Measurements from ENCODE around the gene NUP93. TPM values are rescaled to one million over a fixed set of nuclear protein-coding genes. Genes with fewer than 3 reads are reported as not detected.

Gene NUP93
- total RNA-seq, 1 donor from 2014 or later: 50.0 TPM

DNA sequence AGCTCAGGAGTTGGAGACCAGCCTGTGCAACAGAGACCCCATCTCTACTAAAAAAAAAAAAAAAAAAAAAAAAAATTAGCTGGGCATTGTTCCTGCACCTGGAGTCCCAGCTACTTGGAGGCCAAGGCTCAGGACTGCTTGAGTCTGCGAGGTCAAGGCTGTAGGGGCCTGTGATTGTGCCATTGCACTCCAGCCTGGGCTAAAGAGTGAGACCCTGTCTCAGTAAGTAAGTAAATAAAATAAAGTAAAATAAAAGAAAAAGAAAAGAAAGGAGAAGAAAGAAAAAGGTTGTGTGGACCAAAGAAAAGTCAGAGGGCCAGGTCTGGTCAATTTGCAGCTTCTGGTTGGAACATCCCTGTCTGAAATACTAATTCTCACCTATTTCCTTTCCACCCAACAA lies 29.3 kb upstream of the NUP93 start:
- H3K36me3 Mint-ChIP-seq (ENCODE audit: low read depth): no peaks in the 10 kb centered on the region
- TF ChIP-seq, protein P1, sequence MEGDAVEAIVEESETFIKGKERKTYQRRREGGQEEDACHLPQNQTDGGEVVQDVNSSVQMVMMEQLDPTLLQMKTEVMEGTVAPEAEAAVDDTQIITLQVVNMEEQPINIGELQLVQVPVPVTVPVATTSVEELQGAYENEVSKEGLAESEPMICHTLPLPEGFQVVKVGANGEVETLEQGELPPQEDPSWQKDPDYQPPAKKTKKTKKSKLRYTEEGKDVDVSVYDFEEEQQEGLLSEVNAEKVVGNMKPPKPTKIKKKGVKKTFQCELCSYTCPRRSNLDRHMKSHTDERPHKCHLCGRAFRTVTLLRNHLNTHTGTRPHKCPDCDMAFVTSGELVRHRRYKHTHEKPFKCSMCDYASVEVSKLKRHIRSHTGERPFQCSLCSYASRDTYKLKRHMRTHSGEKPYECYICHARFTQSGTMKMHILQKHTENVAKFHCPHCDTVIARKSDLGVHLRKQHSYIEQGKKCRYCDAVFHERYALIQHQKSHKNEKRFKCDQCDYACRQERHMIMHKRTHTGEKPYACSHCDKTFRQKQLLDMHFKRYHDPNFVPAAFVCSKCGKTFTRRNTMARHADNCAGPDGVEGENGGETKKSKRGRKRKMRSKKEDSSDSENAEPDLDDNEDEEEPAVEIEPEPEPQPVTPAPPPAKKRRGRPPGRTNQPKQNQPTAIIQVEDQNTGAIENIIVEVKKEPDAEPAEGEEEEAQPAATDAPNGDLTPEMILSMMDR (IDR thresholded peaks at IDR 0.05): no peak
- H3K9me3 Mint-ChIP-seq (ENCODE audit: low read depth): no peaks in the 10 kb centered on the region
- no peaks in the 10 kb centered on the region for H3K27me3 Mint-ChIP-seq (ENCODE audit: low read depth)
- no peak overlapping the region for H3K27ac Mint-ChIP-seq (ENCODE audit: unreplicated experiment)
- no peak overlapping the region for H3K4me3 Mint-ChIP-seq (ENCODE audit: unreplicated experiment)
- DNase-seq (ENCODE audit: low spot score): no peak
- H3K4me1 Mint-ChIP-seq (ENCODE audit: low read depth): peaks cover 10% of the 10 kb centered on the region

DNA sequence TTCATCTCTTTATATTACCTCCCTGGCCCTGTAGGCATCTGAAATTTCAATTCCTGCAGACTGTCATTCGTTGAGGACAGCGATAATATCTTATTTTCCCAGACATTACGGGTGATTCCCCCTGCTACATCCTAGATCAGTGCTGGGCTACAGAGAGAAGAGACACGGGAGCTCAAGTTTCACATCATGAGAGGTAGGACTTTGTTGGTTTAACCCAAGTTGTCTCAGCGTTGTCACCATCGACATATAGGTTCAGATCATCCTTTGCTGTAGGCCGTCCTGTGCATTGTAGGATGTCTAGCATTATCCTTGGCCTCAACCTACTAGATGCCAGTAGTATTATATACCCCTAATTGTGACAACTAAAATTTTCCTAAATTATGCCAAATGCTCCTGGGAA lies 28.4 kb upstream of the NUP93 start:
- H3K36me3 Mint-ChIP-seq (ENCODE audit: low read depth): no peaks in the 10 kb centered on the region
- H3K27me3 Mint-ChIP-seq (ENCODE audit: low read depth): no peaks in the 10 kb centered on the region
- H3K27ac Mint-ChIP-seq (ENCODE audit: unreplicated experiment): peak overlapping the region; percentile 41
- H3K4me1 Mint-ChIP-seq (ENCODE audit: low read depth): peaks cover 10% of the 10 kb centered on the region
- H3K9me3 Mint-ChIP-seq (ENCODE audit: low read depth): no peaks in the 10 kb centered on the region
- no peak overlapping the region for H3K4me3 Mint-ChIP-seq (ENCODE audit: unreplicated experiment)
- DNase-seq (ENCODE audit: low spot score): no peak
- TF ChIP-seq, protein P1 (IDR thresholded peaks at IDR 0.05): no peak

DNA sequence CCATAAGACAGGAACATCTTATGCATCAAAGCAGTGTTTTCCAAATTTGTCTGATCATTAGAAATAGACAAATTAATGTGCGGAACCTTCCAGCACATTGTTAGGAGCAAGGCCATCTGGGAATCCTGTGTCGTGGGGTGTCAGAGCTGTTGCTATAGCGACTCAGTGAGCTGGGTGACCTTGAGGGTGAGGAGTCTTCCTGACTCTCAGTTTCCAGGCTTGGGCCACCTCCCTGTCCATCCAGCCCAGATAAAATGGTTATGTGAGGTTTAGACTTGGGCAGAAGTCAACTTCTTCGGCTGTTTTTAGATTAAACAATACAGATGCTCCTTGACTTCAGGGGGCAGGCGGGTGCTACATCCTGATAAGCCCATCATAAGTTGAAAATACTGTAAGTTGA lies 27.1 kb upstream of the NUP93 start:
- no peak for DNase-seq (ENCODE audit: low spot score)
- Mint-ChIP-seq H3K4me3 (ENCODE audit: unreplicated experiment) (no peak overlapping the region), H3K27me3 (ENCODE audit: low read depth) (no peaks in the 10 kb centered on the region), H3K36me3 (ENCODE audit: low read depth) (no peaks in the 10 kb centered on the region), H3K4me1 (ENCODE audit: low read depth) (peaks cover 10% of the 10 kb centered on the region), H3K27ac (ENCODE audit: unreplicated experiment) (no peak overlapping the region), H3K9me3 (ENCODE audit: low read depth) (no peaks in the 10 kb centered on the region)
- TF ChIP-seq, protein P1 (IDR thresholded peaks at IDR 0.05): no peak

DNA sequence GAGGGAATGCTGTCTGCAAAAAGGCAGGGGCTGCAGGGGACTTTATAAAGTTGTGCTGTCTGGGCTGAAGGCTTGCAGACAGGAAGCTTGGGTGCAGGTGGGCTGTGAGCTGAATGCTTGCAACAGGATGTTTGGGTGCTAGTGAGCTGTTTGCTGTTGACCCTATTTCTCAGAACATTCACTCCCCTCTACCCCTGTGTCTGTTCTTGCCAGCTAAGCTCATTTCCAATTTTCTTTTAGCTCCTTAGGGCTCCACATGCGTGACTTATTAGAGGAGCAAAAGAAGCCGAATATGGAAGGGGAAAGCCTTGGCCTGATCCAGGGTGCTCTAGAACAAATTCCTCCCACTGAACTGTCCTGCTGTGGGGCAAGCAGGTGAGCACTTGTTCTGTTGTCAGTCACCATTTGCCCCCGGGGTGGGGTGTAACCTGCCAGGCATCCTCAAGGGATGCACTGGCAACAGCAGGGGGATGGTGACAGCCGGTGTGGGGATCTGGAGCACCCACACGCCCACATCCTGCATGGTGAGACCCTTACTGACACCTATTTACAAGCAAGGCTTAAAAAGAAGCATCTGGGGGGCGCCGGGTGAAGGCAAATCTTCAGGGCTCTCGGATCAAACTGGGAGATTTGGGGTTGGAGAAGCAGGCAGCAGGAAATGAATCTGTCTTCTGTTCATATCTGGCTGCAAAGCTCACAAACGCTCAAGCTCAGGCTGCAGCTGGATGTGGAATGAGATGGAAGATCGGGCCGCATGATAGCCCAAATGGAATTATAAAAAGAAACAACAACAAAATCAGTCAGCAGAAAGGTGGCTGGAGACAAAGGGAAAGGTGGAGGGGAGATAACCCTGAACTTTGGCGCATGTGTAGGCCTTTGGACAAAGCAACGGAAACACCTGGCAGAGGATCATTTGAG lies 21.1 kb upstream of the NUP93 start:
- H3K27ac Mint-ChIP-seq (ENCODE audit: unreplicated experiment): no peak overlapping the region
- TF ChIP-seq, protein P1 (IDR thresholded peaks at IDR 0.05): no peak

GRCh38 chr16:56709443-56710040 lies 20.4 kb upstream of the NUP93 start:
- H3K4me1 Mint-ChIP-seq (ENCODE audit: low read depth): no peaks in the 10 kb centered on the region
- H3K27me3 Mint-ChIP-seq (ENCODE audit: low read depth): no peaks in the 10 kb centered on the region
- no peak overlapping the region for H3K27ac Mint-ChIP-seq (ENCODE audit: unreplicated experiment)
- TF ChIP-seq, protein P1 (IDR thresholded peaks at IDR 0.05): no peak
- H3K4me3 Mint-ChIP-seq (ENCODE audit: unreplicated experiment): no peak overlapping the region
- H3K36me3 Mint-ChIP-seq (ENCODE audit: low read depth): no peaks in the 10 kb centered on the region
- no peaks in the 10 kb centered on the region for H3K9me3 Mint-ChIP-seq (ENCODE audit: low read depth)
- DNase-seq (ENCODE audit: low spot score): no peak

More for the DNA sequence above, 21.1 kb upstream of the NUP93 start:
- Mint-ChIP-seq H3K9me3 (ENCODE audit: low read depth) (no peaks in the 10 kb centered on the region), H3K27me3 (ENCODE audit: low read depth) (no peaks in the 10 kb centered on the region), H3K4me1 (ENCODE audit: low read depth) (no peaks in the 10 kb centered on the region), H3K36me3 (ENCODE audit: low read depth) (no peaks in the 10 kb centered on the region), H3K4me3 (ENCODE audit: unreplicated experiment) (no peak overlapping the region)
- DNase-seq (ENCODE audit: low spot score): no peak
